ENCODE results near the gene TRIM46. TPM values are rescaled to one million over a fixed set of nuclear protein-coding genes. Genes with fewer than 3 reads are reported as not detected.

TRIM46 gene
- total RNA-seq, 1 donor from 2014 or later = 10.7 TPM

- Mint-ChIP-seq H3K27me3 (ENCODE audit: low read depth) (no peaks in the 10 kb centered on the region), H3K27ac (ENCODE audit: unreplicated experiment) (no peak overlapping the region), H3K4me1 (ENCODE audit: low read depth) (peaks cover 37% of the 10 kb centered on the region), H3K9me3 (ENCODE audit: low read depth) (no peaks in the 10 kb centered on the region), H3K4me3 (ENCODE audit: unreplicated experiment) (no peak overlapping the region), H3K36me3 (ENCODE audit: low read depth) (peaks cover 17% of the 10 kb centered on the region)
- TF ChIP-seq, protein P1, sequence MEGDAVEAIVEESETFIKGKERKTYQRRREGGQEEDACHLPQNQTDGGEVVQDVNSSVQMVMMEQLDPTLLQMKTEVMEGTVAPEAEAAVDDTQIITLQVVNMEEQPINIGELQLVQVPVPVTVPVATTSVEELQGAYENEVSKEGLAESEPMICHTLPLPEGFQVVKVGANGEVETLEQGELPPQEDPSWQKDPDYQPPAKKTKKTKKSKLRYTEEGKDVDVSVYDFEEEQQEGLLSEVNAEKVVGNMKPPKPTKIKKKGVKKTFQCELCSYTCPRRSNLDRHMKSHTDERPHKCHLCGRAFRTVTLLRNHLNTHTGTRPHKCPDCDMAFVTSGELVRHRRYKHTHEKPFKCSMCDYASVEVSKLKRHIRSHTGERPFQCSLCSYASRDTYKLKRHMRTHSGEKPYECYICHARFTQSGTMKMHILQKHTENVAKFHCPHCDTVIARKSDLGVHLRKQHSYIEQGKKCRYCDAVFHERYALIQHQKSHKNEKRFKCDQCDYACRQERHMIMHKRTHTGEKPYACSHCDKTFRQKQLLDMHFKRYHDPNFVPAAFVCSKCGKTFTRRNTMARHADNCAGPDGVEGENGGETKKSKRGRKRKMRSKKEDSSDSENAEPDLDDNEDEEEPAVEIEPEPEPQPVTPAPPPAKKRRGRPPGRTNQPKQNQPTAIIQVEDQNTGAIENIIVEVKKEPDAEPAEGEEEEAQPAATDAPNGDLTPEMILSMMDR (IDR thresholded peaks at IDR 0.05) = no peak
- DNase-seq (ENCODE audit: low spot score) = peak; percentile 66
These were observed 3.7 kb downstream of the TRIM46 start for GRCh38 chr1:155177192-155177917.

DNA sequence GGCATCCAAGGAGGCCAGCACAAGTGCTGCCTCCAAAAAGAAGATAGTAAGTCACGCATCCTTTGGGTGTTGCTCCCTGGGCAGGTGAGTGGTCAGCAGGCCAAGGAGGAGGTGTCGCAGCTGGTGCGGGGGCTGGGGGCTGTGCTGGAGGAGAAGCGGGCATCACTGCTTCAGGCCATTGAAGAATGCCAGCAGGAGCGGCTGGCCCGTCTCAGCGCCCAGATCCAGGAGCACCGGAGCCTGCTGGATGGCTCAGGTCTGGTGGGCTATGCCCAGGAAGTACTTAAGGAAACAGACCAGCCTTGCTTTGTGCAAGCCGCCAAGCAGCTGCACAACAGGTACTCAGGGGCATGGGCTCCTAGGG lies 4.3 kb downstream of the TRIM46 start:
- H3K9me3 Mint-ChIP-seq (ENCODE audit: low read depth) = no peaks in the 10 kb centered on the region
- TF ChIP-seq, protein P1 (IDR thresholded peaks at IDR 0.05) = no peak
- no peaks in the 10 kb centered on the region for H3K27me3 Mint-ChIP-seq (ENCODE audit: low read depth)
- peaks cover 35% of the 10 kb centered on the region for H3K4me1 Mint-ChIP-seq (ENCODE audit: low read depth)
- DNase-seq (ENCODE audit: low spot score) = peak; percentile 51
- no peak overlapping the region for H3K4me3 Mint-ChIP-seq (ENCODE audit: unreplicated experiment)
- peaks cover 17% of the 10 kb centered on the region for H3K36me3 Mint-ChIP-seq (ENCODE audit: low read depth)
- no peak overlapping the region for H3K27ac Mint-ChIP-seq (ENCODE audit: unreplicated experiment)

DNA sequence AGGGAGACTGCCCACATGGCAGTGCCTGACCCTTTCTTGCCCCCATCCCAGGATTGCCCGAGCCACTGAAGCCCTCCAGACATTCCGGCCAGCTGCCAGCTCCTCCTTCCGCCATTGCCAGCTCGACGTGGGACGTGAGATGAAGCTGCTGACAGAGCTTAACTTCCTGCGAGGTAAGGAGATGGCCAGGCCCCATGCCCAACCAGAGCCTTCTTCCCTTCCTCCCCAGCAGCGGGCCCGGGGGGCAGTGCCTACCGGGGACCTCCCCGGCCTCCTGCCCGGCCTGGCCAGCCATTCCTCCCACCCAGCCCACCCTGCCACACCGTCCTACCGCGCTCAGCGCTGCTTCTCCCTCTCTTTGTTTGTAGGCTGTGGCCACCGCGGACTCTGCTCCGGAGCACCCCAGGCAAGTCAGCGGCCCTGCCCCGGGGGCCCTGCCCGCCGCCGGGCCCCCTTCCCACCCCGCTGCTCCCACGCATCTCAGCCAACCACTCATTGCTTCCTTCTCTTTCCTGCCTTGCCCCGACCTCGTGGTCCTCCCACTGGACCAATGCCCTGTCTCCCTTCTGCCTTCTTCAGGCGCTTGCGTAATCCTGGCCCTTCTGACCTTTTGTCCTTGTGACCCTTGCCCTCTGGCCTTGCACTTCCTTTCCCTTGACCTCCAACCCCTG lies 4.9 kb downstream of the TRIM46 start:
- H3K27ac Mint-ChIP-seq (ENCODE audit: unreplicated experiment) = no peak overlapping the region
- DNase-seq (ENCODE audit: low spot score) = peak; percentile 69
- no peak overlapping the region for H3K4me3 Mint-ChIP-seq (ENCODE audit: unreplicated experiment)
- H3K27me3 Mint-ChIP-seq (ENCODE audit: low read depth) = no peaks in the 10 kb centered on the region
- TF ChIP-seq, protein P1 (IDR thresholded peaks at IDR 0.05) = no peak
- peaks cover 22% of the 10 kb centered on the region for H3K36me3 Mint-ChIP-seq (ENCODE audit: low read depth)
- H3K9me3 Mint-ChIP-seq (ENCODE audit: low read depth) = no peaks in the 10 kb centered on the region
- H3K4me1 Mint-ChIP-seq (ENCODE audit: low read depth) = peaks cover 29% of the 10 kb centered on the region

DNA sequence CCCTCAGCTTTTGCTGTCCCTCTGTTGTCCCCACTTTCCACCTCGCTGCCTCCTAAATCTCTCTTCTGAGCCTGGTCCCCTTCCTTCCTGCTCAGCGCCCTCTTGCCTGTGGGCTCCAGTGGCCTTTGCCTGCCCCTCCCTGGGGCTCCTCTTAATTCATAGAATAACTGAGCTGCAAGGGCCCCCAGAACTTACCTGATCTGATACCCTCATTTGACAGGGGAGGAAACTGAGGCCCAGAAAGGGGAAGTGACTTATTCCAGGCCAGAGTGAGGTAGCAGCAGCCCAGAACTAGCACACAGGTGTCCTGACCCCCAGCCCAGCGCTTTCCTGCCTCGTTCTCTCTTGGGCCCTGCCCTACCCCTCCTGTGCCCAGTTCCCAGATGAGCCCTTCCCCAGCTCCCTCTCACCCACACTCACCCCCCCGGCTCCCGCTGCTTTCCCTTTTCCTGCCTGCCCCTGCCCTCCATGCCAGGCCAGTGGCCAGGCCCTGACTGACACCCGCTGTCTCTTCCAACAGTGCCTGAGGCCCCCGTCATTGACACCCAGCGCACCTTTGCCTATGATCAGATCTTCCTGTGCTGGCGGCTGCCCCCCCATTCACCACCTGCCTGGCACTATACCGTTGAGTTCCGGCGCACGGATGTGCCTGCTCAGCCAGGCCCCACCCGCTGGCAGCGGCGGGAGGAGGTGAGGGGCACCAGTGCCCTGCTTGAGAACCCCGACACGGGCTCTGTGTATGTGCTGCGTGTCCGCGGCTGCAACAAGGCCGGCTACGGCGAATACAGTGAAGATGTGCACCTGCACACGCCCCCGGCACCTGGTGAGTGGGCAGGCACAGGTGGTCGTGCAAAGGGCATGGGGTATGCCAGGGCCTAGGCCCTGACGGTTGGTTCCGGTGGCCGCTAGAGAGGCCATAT lies 5.7 kb downstream of the TRIM46 start:
- H3K4me1 Mint-ChIP-seq (ENCODE audit: low read depth) = peaks cover 22% of the 10 kb centered on the region
- DNase-seq (ENCODE audit: low spot score) = peak; percentile 85
- H3K9me3 Mint-ChIP-seq (ENCODE audit: low read depth) = no peaks in the 10 kb centered on the region
- no peak overlapping the region for H3K27ac Mint-ChIP-seq (ENCODE audit: unreplicated experiment)
- no peak overlapping the region for H3K4me3 Mint-ChIP-seq (ENCODE audit: unreplicated experiment)
- TF ChIP-seq, protein P1 (IDR thresholded peaks at IDR 0.05) = no peak
- no peaks in the 10 kb centered on the region for H3K27me3 Mint-ChIP-seq (ENCODE audit: low read depth)
- peaks cover 23% of the 10 kb centered on the region for H3K36me3 Mint-ChIP-seq (ENCODE audit: low read depth)
